HPDE6-E6E7 (cell line): ENCODE measurements around the gene SHFL.
A peak's percentile ranks its signal among the peaks of the same experiment; 100 is the strongest.

Source experiments
- DNase-seq: peaks from one replicate; pipeline ENCODE4 v3.0.0; 2011; ENCODE audit warnings: missing footprints; ENCODE audit errors: extremely low spot score

Gene SHFL

DNA sequence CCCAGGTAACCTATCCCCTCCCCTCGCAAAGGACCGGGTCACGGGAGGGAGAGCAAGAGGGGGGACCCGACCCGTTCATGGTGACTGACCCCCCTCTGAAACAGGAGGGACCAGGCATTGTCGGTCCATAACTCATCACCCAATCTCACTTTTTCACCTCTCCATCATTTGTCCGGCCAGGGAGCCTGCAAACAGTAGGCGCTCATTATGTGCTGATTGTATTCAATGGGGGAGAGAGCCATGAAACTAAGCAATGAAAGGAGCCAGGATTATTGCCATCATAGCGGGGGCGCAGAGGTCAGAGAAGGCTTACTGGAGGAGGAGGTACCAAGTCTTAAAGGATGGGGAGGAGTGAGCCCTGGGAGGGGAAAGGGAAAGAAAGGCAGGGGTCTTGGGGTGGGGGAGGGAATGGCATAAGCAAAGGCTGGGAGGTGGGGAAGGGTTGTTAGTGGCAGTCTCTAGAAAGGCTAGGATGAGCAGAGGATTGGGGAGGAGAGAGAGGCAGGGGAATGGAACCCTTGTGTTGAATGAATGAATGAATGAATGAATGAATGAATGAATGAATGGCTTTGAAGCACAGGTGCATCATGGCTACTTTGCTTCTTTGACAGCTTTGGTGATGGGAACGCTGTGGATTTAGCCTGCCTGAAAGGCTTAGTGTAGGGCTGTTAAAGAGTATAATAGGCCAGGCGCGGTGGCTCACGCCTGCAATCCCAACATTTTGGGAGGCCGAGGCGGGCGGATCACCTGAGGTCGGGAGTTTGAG is 1.4 kb downstream of the SHFL start:
- DNase-seq, result no peak

DNA sequence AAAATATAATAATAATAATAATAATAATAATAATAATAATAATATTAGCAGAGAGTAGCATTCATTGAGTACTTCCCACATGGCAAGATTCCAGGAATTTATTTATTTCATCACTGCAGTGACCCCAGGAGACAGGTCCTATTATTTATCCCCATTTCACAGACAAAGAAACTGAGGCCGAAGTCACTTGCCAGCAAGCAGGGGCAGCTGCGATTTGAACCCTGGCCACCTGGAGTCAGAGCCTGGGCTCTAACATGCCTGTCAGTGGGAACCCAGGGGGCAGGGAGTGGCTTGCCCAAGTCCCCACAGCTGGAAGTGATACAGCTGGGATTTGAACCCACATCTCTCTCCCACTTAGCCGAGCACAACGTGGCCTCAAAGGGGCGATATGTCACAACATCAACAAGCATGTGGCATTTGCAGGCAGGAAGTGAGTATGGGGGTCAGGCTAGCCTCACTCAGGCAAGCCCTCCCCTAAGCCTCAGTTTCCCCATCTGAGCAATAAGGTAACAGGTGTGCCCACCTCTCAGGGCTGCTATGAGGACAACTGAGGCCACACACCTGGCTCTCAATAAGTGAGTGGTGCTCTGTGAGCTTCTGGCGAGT is 2.9 kb downstream of the SHFL start:
- no peak for DNase-seq

DNA sequence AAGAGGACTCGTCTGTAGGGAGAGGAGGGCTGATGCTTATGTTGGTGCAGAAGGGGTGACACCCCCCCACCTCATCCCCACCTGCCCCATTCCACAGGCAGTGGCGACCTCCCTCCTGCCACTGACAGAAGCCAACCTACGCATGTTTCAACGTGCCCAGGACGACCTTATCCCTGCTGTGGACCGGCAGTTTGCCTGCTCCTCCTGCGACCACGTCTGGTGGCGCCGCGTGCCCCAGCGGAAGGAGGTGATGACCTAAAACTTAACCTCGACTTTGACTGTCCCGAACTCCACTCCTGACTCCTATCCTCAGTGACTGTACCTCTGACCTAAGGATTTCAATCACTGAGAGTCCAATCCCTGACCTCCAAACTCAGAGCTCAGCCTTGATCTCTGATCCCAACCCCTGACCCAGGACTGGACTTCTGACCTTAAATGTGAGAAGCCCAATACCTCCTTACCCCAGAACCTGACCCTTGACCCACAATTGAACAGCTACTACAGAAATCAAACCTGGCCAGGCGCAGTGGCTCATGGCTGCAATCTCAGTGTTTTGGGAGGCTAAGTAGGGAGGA is 3.8 kb downstream of the SHFL start:
- no peak for DNase-seq

DNA sequence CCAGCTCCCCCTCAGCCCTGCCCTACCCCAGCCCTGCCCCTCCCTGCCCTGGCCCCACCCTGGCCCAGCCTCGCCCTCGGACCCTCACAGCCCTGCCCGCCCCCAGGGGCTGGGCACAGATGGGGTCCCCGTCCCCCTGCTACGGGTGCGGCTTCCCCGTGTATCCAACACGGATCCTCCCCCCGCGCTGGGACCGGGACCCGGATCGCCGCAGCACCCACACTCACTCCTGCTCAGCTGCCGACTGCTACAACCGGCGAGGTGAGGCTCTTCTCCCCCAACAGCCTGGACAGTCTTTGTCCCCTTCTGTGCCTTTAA is 5.2 kb downstream of the SHFL start:
- DNase-seq, result no peak

DNA sequence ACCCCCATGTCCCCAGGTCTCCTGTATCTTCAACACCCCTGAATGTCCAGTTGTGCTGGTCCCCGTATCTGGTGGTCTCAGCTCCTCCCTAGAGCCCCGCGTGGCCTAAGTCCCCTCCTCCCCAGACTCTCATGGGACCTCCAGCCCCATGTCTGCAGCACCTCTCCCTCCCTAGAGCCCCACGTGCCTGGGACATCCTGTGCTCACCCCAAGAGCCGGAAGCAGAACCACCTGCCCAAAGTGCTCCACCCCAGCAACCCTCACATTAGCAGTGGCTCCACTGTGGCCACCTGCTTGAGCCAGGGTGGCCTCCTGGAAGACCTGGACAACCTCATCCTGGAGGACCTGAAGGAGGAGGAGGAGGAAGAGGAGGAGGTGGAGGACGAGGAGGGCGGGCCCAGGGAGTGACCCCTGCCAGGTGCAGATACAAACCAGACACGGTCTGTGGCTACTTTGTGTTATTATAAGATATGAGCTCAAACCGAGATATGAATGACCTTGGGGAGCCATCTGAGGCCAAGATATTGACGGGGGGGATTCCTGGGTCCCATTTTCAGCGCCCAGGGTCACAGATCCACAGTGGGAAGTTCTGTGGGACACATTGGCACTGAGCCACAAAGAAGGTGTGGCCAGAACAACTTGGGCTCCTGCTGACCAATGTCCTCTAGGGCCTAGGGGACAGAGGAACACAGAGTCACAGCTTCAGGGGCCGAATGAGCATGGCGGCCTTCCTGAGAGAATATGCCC is 6.0 kb downstream of the SHFL start:
- DNase-seq, result no peak

DNA sequence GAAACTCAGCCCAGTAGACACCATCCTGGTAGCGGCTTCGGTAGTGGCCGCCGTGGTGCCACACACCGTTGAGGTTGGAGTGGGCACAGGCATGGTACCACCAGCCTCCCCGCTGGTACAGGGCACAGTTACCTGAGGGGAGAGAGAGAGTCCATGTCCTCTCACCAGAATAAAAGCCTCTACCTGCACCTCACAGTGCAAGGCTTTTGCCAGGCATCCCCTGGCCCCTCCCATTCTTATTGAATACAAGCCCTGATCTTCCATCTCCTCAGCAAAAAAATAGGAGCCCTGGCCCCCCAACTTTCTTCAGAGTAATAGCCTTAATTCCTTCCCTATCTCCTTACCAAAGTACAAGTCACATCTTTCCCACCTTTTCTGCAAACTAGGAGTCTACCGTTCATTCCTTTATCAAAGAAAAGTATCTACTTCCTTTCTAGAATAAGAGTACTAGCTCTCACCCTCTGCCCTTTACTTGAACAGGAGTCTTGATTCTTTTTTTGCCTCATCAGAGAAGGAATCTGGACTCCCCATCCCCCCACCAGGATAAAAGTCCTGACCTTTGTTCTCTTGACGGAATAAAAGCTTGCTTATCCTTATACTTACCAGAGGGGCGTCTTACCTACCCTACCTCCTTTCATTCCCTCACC is 6.7 kb downstream of the SHFL start:
- DNase-seq, result no peak

DNA sequence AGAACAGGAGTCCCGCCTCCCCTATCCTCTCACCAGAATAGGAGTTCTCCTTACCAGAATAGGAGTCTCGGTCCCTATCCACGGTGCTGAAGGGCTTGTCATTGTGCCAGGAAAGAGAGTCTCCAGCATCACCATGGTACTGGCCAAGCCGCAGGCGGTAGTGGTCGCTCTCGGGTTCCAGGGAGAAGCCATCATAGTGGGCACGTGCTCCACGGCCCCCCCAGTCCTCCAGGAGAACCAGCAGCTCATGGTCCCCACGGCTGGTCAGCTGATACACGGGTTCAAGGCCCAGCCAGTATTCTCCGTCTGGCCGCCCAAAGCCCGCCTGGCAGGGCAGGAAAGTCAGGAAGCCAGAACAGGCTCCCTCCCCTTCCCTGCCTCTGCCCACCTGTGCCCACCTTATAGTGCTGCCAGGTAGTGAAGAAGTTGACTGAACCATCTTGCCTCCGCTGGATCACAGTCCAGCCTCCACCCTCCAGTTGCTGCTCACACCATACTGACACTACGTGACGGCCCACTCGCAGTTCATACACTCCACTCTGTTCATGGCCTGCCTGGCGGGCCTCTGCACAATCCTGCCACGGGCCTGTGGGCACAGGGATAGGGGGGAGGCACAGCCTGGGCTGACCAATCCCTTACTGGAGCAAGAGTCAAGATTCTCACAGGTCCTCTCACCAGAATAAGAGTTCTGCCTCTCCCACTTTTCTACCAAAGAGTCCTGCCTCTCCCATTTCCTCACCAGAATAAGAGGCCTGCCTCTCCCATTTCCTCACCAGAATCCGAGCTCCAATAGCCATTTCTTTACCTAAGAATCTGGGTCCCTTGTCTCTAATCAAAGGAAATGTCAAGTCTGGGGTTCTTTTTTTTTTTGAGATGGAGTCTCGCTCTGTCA is 7.4 kb downstream of the SHFL start:
- no peak for DNase-seq

DNA sequence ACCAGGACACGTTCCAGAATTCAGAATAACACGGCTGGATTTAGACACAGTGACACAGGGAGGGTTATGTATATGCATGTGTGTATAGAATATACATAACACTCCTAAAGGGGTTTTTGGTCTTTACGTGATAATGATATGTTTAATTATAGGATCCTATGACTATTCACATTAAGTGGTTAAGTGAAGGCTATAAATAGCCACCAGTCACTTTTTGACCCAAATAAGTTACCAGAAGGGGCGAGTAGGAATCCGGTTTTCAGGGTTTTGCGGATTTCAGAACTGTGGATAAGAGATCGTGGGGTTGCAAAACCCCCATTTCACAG is 9.5 kb downstream of the SHFL start:
- no peak for DNase-seq

DNA sequence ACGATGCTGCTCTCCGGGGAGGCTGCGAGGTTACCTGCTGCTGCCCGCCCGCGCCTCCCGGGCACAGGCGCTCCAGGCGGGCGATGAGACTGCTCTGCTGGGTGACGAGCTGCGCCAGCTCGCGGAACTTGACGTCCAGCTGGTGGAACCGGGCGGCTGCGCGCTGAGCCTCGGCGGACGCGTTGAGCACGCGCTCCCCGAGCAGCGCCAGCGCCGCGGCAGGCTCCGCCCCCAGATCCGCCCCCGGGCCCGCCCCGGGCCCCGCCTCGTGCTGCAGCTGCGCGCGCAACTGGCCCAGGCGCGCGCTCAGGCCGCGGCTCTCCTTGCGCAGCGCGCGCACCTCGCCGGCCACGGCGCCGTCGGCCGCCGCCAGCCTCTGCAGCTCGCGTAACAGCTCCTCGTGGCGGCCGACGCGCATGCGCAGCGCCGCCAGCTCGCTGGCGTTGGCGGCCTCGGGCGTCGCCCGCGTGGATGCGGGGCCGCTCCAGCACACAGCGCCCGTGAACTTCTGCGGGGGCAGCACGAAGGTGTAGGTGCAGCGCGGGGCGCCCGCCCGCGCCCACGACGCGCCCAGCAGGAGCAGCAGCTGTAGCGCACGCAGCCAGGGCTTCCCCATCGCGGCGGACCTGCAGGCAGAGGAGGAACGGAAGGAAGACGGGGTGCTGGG is 10.0 kb downstream of the SHFL start:
- peak; percentile 92 for DNase-seq

DNA sequence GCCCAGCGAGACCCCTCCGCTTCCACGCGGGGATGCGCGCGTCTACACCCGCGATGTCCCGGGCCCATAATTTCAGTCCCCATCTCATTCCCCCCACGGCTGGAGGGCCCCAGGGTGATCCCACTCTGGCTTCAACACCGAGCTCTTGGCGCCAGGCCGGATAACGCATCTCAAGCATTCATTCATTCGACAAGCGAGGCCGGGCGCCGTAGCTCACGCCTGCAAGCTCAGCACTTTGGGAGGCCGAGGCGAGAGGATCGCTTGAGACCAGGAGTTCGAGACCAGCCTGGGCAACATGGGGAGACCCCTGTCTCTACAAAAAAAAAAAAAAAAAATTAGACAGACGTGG is 10.5 kb downstream of the SHFL start:
- no peak for DNase-seq

DNA sequence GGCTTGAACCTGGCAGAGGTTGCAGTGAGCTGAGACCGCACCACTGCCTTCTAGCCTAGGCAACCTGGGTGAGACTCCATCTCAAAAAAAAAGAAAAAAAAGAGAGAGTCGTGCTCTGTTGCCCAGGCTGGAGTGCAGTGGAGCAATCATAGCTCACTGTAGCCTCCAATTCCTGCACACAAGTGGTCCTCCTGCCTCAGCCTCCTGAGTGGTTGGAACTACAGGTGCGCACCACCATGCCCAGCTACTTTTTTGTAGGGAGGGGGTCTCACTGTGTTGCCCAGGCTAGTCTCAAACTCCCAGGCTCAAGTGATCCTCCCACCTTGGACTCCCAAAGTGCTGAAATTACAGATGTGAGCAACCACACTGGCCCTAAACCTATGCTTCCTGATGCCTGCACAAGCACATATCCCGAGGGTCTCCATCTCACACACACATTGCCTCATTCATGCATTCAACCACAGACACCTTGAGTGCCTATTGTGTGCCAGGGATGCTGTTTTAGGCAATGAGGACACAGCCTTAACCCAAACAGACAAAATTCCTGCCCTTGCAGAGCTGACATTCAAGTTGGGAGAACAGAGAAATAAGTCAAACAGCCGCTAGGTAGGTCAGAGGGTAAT is 14.2 kb downstream of the SHFL start:
- no peak for DNase-seq

DNA sequence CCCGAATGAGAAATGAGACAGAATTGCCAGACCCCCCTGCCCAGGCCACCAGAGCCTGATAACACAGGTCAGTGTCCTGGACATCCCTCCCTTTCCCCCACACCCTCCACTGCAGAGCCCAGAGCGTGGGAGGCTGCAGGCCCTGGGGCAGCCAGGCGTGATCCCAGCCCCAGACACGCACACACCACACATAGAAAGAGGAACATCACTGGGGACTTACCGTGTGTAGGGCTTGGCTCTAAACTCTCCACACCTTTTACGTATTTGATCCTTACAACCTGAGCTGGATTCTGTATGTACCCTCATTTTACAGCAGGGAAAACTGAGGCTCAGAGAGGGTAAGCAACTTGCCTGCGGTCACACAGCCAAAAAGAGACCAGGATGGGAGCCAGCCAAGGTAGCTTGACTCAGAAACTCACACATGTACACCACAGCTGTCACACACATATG is 16.7 kb downstream of the SHFL start:
- DNase-seq, result no peak

DNA sequence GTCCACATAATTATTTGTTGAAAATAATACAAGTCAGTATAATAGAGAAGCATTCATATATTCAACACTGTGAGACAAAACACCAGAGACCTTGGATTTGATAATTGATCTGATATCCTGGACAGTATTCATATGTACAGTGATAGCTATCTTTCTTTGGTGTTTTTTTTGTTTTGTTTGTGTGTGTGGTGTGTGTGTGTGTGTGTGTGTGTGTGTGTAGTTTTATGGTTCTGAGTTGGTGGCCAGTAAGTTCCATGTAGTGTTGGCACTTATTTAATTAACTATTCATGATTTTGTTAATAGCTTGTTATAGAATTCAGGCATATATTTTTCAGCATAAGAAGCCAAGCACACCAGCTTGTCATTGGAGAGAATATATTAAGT is 18.0 kb downstream of the SHFL start:
- no peak for DNase-seq

DNA sequence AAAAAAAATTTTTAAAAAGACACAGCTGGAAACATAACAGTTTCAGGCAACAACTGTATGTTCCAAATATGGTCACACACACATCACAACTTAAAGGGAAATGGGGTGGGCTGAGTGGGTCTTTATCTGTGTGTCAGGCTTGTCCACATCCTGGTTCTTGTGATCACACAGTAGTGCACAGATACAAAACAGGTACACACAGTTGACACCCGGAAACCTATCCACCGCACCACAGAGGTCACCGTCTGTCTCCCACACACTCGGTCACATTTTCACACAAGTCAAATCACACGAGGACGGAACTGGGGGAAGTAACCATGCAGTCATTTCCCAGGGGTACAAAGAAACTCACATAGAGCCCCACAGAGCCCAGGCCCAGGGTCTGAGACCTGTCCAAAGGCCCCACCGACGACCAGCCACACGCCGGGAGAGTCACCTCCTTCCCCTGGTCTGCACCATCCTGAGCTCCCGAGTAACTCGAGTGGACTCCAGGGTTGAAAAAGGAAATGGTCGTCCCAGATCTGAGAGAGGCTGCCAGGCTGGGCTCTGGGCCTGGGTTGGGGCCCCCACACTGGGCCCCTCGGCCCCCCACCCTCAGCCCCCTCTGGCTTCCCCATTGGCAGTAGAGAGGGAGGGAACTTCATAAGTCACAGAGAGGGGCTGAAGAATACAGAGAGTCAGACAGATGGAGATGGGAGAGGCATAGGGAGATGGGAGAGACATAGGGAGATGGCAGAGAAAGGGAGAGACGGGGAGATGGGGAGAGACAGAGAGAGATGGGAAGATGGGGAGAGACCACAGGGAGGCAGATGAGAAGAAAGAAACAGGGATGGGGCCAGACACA is 18.8 kb downstream of the SHFL start:
- no peak for DNase-seq

DNA sequence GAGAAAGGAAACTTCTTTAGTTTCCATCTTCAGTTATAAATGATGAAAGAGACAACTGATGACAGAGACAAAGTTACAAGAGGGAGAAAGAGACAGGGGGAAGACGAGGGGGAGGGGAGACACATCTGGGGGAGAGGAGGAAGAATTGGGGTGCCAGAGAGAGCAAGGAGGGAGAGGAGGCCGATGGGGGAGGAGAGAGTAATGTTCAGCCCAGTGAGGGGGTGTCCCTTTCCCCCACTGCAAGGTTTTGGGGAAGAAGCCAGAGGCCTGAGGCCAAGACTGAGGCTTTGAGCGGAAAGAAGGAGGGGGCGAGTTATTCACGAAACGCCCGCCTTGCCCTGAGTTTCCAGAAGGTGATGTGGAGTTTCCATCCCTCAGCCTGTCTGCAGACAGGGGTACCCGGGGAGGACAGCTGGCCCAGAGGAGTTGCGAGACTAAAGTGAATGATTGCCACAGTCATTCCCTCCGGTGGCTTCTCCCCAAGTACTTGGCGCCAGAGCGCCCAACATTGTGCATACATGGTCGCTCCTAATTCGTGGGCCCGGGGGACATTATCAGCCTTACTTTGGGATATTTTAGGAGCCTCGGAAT is 19.5 kb downstream of the SHFL start:
- no peak for DNase-seq

DNA sequence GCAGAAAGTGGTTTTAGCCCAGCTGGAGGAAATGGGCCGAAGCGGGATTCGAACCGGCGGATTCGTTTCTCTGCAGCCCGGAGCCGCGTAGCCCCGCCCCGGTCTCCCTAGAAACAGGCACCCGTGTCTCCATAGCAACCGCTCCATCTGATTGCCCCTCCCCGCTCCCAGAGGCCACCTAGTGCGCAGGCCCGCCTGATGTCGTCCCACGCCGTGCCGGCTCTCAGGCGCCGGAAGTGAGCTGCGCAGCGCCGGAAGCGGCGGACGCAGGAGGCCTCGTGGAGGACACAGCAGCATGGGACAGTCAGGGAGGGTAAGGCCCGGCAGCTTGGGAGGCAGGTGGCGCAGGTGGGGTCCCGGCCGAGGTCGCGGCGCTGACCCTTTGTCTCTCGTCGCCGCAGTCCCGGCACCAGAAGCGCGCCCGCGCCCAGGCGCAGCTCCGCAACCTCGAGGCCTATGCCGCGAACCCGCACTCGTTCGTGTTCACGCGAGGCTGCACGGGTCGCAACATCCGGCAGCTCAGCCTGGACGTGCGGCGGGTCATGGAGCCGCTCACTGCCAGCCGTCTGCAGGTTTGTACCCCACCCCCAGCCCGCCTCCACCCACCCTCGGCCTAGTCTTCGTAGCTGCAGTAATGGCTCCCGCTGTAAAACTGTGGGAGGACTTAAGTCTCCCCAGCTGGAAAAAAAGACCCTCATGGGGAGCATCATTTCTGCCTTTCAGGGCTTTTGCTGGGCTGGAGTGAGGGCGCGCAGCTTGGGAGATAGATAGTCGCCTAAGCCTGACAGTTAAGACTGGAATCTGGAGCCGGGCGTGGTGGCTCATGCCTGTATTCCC is 20.2 kb downstream of the SHFL start, which contains the start of gene PPAN:
PPAN (plus strand) TSS at position 263 of the 837 bp plus-strand sequence; CDS start at position 296, 33 bp downstream.
- DNase-seq, result peak; percentile 98

DNA sequence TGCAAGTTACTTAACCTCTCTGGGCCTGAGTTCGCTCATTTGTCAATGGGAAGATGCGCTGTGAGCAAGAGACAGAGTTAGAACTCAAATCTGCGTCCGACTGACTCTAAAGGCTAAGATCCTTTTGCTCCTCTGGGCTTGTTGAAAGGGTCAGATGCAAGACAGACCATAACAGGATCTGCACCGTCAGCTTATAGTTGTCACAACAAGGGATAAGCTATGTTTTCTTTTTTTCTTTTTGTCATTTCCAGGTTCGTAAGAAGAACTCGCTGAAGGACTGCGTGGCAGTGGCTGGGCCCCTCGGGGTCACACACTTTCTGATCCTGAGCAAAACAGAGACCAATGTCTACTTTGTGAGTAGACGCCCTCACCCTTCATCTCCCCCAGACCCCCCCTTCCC is 21.1 kb downstream of the SHFL start:
- DNase-seq, result no peak

DNA sequence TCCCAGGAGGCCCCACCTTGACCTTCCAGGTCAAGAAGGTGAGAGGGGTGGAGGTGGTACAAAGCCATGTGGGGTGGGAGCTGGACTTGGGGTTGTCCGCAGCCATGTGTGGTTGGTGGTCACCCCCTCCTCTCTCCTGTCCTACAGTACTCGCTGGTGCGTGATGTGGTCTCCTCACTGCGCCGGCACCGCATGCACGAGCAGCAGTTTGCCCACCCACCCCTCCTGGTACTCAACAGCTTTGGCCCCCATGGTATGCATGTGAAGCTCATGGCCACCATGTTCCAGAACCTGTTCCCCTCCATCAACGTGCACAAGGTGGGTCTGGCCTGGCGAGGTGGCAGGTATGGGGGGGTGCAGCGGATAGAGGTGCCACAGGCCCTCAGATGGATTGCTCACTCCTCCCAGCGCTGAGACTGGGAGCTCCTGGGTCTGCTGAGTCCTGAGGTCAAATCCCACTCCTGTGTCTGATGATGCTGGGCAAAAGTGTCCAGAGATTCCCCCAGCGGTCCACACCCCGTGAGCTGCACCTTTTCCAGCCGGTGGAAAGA is 21.8 kb downstream of the SHFL start:
- DNase-seq, result no peak
